Measurements from ENCODE around the gene KDM5B.
"Not testable (repeated sequence)": the region's sequence is repeated elsewhere in the genome, so short reads cannot be mapped to it uniquely, and the experiment has no call there.

KDM5B gene

GRCh38 chr1:202733251-202733650 lies 75.0 kb downstream of the KDM5B start:
- no peak overlapping the region for H3K4me3 ChIP-seq (ENCODE audit: low read depth, low read length)
- TF ChIP-seq, protein P1, sequence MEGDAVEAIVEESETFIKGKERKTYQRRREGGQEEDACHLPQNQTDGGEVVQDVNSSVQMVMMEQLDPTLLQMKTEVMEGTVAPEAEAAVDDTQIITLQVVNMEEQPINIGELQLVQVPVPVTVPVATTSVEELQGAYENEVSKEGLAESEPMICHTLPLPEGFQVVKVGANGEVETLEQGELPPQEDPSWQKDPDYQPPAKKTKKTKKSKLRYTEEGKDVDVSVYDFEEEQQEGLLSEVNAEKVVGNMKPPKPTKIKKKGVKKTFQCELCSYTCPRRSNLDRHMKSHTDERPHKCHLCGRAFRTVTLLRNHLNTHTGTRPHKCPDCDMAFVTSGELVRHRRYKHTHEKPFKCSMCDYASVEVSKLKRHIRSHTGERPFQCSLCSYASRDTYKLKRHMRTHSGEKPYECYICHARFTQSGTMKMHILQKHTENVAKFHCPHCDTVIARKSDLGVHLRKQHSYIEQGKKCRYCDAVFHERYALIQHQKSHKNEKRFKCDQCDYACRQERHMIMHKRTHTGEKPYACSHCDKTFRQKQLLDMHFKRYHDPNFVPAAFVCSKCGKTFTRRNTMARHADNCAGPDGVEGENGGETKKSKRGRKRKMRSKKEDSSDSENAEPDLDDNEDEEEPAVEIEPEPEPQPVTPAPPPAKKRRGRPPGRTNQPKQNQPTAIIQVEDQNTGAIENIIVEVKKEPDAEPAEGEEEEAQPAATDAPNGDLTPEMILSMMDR (IDR thresholded peaks at IDR 0.05; ENCODE audit: borderline replicate concordance, insufficient read depth, low read depth, low read length) = no peak

DNA sequence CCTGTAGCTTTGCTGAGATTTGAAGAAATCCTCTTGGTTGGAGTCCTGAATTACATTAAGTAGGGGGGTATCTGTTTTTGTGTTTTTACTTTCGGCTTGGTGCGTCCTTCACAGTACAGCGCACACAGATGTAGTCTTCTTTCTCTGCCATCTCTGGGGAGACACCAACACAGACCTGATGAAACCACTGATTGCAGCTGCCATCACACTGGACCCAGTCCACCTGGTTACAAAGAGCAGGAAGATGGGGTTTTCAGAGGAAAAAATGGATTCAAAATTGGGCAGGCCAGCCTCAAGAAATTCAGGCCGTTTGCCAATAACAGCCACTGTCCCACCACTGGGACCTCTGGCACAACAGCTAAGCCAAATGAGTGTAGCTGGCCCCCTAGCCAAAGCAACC lies 79.3 kb downstream of the KDM5B start:
- H3K4me3 ChIP-seq (ENCODE audit: low read depth, low read length) = no peak overlapping the region
- TF ChIP-seq, protein P1 (IDR thresholded peaks at IDR 0.05; ENCODE audit: borderline replicate concordance, insufficient read depth, low read depth, low read length) = no peak

GRCh38 chr1:202725526-202725925 lies 82.7 kb downstream of the KDM5B start:
- TF ChIP-seq, protein P1 (IDR thresholded peaks at IDR 0.05; ENCODE audit: borderline replicate concordance, insufficient read depth, low read depth, low read length) = no peak
- no peak overlapping the region for H3K4me3 ChIP-seq (ENCODE audit: low read depth, low read length)

- no peak overlapping the region for H3K4me3 ChIP-seq (ENCODE audit: low read depth, low read length)
- TF ChIP-seq, protein P1 (IDR thresholded peaks at IDR 0.05; ENCODE audit: borderline replicate concordance, insufficient read depth, low read depth, low read length) = no peak
Observed at GRCh38 chr1:202723708-202724107, 84.5 kb downstream of the KDM5B start.

- not testable (repeated sequence) for H3K4me3 ChIP-seq (ENCODE audit: low read depth, low read length)
Observed at GRCh38 chr1:202723046-202723445, 85.2 kb downstream of the KDM5B start.

GRCh38 chr1:202716654-202717053 lies 91.6 kb downstream of the KDM5B start:
- H3K4me3 ChIP-seq (ENCODE audit: low read depth, low read length) = no peak overlapping the region
- TF ChIP-seq, protein P1 (IDR thresholded peaks at IDR 0.05; ENCODE audit: borderline replicate concordance, insufficient read depth, low read depth, low read length) = no peak

DNA sequence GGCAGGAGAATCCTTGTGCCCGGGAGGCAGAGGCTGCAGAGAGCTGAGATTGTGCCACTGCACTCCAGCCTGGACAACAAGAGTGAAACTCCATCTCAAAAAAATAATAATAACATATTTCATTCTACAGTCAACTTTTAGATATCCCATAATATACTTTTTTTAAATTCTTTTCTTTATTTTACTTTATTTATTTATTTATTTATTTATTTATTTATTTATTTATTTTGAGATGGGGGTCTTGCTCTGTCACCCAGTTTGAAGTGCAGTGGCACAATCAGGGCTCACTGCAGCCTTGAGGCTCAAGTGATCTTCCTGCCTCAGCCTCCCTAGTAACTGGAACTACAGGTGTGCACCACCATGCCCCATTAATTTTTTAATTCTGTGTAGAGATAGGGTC lies 94.0 kb downstream of the KDM5B start:
- H3K4me3 ChIP-seq (ENCODE audit: low read depth, low read length) = not testable (repeated sequence)

DNA sequence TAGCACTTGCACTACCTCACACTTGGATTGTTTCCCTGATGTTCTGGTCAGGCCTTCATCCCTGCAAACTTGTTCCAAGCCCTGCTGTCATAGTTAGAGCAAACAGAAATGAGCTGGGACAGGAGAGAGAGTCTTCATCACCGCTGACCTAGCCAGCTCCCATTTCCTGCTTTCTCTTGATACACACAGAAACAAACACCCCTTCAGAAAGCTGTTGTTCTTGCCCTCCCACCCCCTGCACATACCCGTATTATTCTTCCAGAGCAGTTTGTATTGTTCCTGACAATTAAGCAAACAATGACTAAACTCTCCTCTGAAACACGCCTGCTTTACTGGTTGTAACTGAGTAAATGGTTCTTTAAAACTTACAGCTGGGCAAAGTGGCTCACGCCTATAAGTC lies 95.1 kb downstream of the KDM5B start:
- TF ChIP-seq, protein P1 (IDR thresholded peaks at IDR 0.05; ENCODE audit: borderline replicate concordance, insufficient read depth, low read depth, low read length) = no peak
- no peak overlapping the region for H3K4me3 ChIP-seq (ENCODE audit: low read depth, low read length)

All from GM12875 (cell line).